BLaER1 treated with 17β-estradiol and CSF1 and Interleukin-3, amounts not matched to agents 10 nM and 100 nM (cell line): ENCODE measurements around the gene CFAP99.
A peak's percentile ranks its signal among the peaks of the same experiment; 100 is the strongest.

Experiments used
- H3K27ac ChIP-seq, 11 experiments: shearing (Covaris generic); formaldehyde crosslinking; 2 replicates each; pipeline ENCODE4 v1.8.1; 2022
- H3K27me3 ChIP-seq, 11 experiments: shearing (Covaris generic); formaldehyde crosslinking; 2 replicates each; pipeline ENCODE4 v1.8.1; 2022
- H3K36me3 ChIP-seq, 11 experiments: shearing (Covaris generic); formaldehyde crosslinking; 2 replicates each; pipeline ENCODE4 v1.8.1; 2022
- H3K4me1 ChIP-seq, 10 experiments: shearing (Covaris generic); formaldehyde crosslinking; 2 replicates each; pipeline ENCODE4 v1.8.1; 2022
- H3K4me2 ChIP-seq, 11 experiments: shearing (Covaris generic); formaldehyde crosslinking; 2 replicates each; pipeline ENCODE4 v1.8.1; 2022
- H3K4me3 ChIP-seq, 10 experiments: shearing (Covaris generic); formaldehyde crosslinking; 2 replicates each; pipeline ENCODE4 v1.8.1; 2022
- H3K9ac ChIP-seq, 11 experiments: shearing (Covaris generic); formaldehyde crosslinking; 2 replicates each; pipeline ENCODE4 v1.8.1; 2022
- H3K9me3 ChIP-seq, 11 experiments: shearing (Covaris generic); formaldehyde crosslinking; replicated peaks in 1 of 11; 2 replicates each; pipeline ENCODE4 v1.8.1; 2022
- H4K20me1 ChIP-seq, 11 experiments: shearing (Covaris generic); formaldehyde crosslinking; 2 replicates each; pipeline ENCODE4 v1.8.1; 2022
- Cebpa-rat ChIP-seq, 11 experiments: shearing (Covaris generic); IDR thresholded peaks; 2 replicates each; pipeline ENCODE4 v1.8.1; 2022

Gene CFAP99

GRCh38 chr4:2483237-2483636 is 64.5 kb downstream of the CFAP99 start:
- TF ChIP-seq Cebpa-rat (IDR thresholded peaks at IDR 0.05) = no peak
- peaks cover 12 to 53% (median 45%) of the 10 kb centered on the region in 11 experiments; a peak in 20 of 22 replicates for H3K36me3 ChIP-seq
- H3K27me3 ChIP-seq = no peaks in the 10 kb centered on the region
- peaks cover 90 to 100% (median 96%) of the 10 kb centered on the region in 10 experiments for H3K4me1 ChIP-seq
- no peaks in the 10 kb centered on the region for H3K9me3 ChIP-seq
- no peak overlapping the region for H3K9ac ChIP-seq
- peak overlapping the region in 3 of 11 experiments; percentile 18 to 53 (median 31); a peak in 3 of 22 replicates for H3K27ac ChIP-seq
- peak overlapping the region; percentile 51 to 95 (median 82) for H3K4me2 ChIP-seq
- no peak overlapping the region for H3K4me3 ChIP-seq
- peaks cover 98 to 100% (median 100%) of the 10 kb centered on the region in 11 experiments for H4K20me1 ChIP-seq

- TF ChIP-seq Cebpa-rat (IDR thresholded peaks at IDR 0.05) = no peak
- H3K36me3 ChIP-seq = peaks cover 10 to 55% (median 47%) of the 10 kb centered on the region in 11 experiments
- H3K4me3 ChIP-seq = peak overlapping the region in 3 of 10 experiments; percentile 12 to 39 (median 23); a peak in 3 of 20 replicates
- peak overlapping the region in 3 of 11 experiments; percentile 50 to 51 (median 51); a peak in 5 of 22 replicates for H3K27ac ChIP-seq
- peak overlapping the region in 5 of 11 experiments; percentile 34 to 59 (median 50); a peak in 7 of 22 replicates for H3K9ac ChIP-seq
- peak overlapping the region; percentile 69 to 95 (median 88) for H3K4me2 ChIP-seq
- no peaks in the 10 kb centered on the region for H3K9me3 ChIP-seq
- H4K20me1 ChIP-seq = peaks cover 98 to 100% (median 100%) of the 10 kb centered on the region in 11 experiments
- H3K27me3 ChIP-seq = no peaks in the 10 kb centered on the region
- H3K4me1 ChIP-seq = peaks cover 81 to 98% (median 86%) of the 10 kb centered on the region in 10 experiments
These were observed 65.4 kb downstream of the CFAP99 start for GRCh38 chr4:2484185-2484584.

- no peaks in the 10 kb centered on the region for H3K9me3 ChIP-seq
- peak overlapping the region; percentile 69 to 95 (median 88) for H3K4me2 ChIP-seq
- H3K27me3 ChIP-seq = no peaks in the 10 kb centered on the region
- peak overlapping the region in 8 of 10 experiments; percentile 8 to 44 (median 26); a peak in 8 of 20 replicates for H3K4me3 ChIP-seq
- peak overlapping the region; percentile 29 to 62 (median 47); a peak in 17 of 22 replicates for H3K27ac ChIP-seq
- peaks cover 98 to 100% (median 100%) of the 10 kb centered on the region in 11 experiments for H4K20me1 ChIP-seq
- H3K4me1 ChIP-seq = peaks cover 73 to 98% (median 78%) of the 10 kb centered on the region in 10 experiments
- H3K36me3 ChIP-seq = peaks cover 11 to 55% (median 49%) of the 10 kb centered on the region in 11 experiments
- peak overlapping the region; percentile 21 to 60 (median 50); a peak in 17 of 22 replicates for H3K9ac ChIP-seq
- TF ChIP-seq Cebpa-rat (IDR thresholded peaks at IDR 0.05) = no peak
These were observed 66.2 kb downstream of the CFAP99 start for GRCh38 chr4:2484993-2485392.

GRCh38 chr4:2485956-2486355 is 67.2 kb downstream of the CFAP99 start:
- no peaks in the 10 kb centered on the region for H3K9me3 ChIP-seq
- peak overlapping the region in 2 of 10 experiments; percentile 25 to 27; a peak in 1 of 20 replicates for H3K4me3 ChIP-seq
- H3K9ac ChIP-seq = peak overlapping the region in 4 of 11 experiments; percentile 14 to 60 (median 32); a peak in 1 of 22 replicates
- H3K27me3 ChIP-seq = no peaks in the 10 kb centered on the region
- peaks cover 98 to 100% (median 100%) of the 10 kb centered on the region in 11 experiments for H4K20me1 ChIP-seq
- TF ChIP-seq Cebpa-rat (IDR thresholded peaks at IDR 0.05) = no peak
- H3K4me2 ChIP-seq = peak overlapping the region; percentile 69 to 95 (median 88)
- H3K27ac ChIP-seq = peak overlapping the region in 8 of 11 experiments; percentile 14 to 60 (median 34); a peak in 11 of 22 replicates
- H3K4me1 ChIP-seq = peaks cover 63 to 93% (median 68%) of the 10 kb centered on the region in 10 experiments
- H3K36me3 ChIP-seq = peaks cover 21 to 55% (median 49%) of the 10 kb centered on the region in 11 experiments

- Histone ChIP-seq H3K4me2 (peak overlapping the region; percentile 69 to 95 (median 88); a peak in 21 of 22 replicates), H3K4me1 (peaks cover 53 to 83% (median 58%) of the 10 kb centered on the region in 10 experiments), H3K36me3 (peaks cover 31 to 65% (median 53%) of the 10 kb centered on the region in 11 experiments), H3K9ac (peak overlapping the region in 1 of 11 experiments; percentile 4; a peak in 1 of 22 replicates), H3K4me3 (no peak overlapping the region), H3K27ac (peak overlapping the region in 1 of 11 experiments; percentile 21; a peak in 1 of 22 replicates), H4K20me1 (peaks cover 98 to 100% (median 100%) of the 10 kb centered on the region in 11 experiments), H3K27me3 (no peaks in the 10 kb centered on the region), H3K9me3 (no peaks in the 10 kb centered on the region)
- no peak for TF ChIP-seq Cebpa-rat (IDR thresholded peaks at IDR 0.05)
These were observed 68.2 kb downstream of the CFAP99 start for GRCh38 chr4:2486981-2487380.

- peaks cover 38 to 71% (median 60%) of the 10 kb centered on the region in 11 experiments for H3K36me3 ChIP-seq
- peaks cover 98 to 100% (median 100%) of the 10 kb centered on the region in 11 experiments for H4K20me1 ChIP-seq
- no peak overlapping the region for H3K27ac ChIP-seq
- TF ChIP-seq Cebpa-rat (IDR thresholded peaks at IDR 0.05) = no peak
- no peak overlapping the region for H3K4me3 ChIP-seq
- H3K9me3 ChIP-seq = no peaks in the 10 kb centered on the region
- peak overlapping the region in 6 of 11 experiments; percentile 82 to 94 (median 89); a peak in 11 of 22 replicates for H3K4me2 ChIP-seq
- no peaks in the 10 kb centered on the region for H3K27me3 ChIP-seq
- no peak overlapping the region for H3K9ac ChIP-seq
- H3K4me1 ChIP-seq = peaks cover 48 to 76% (median 52%) of the 10 kb centered on the region in 10 experiments
These were observed 68.9 kb downstream of the CFAP99 start for GRCh38 chr4:2487632-2488031.

- TF ChIP-seq Cebpa-rat (IDR thresholded peaks at IDR 0.05) = no peak
- peaks cover 34 to 65% (median 43%) of the 10 kb centered on the region in 10 experiments for H3K4me1 ChIP-seq
- H3K4me3 ChIP-seq = no peak overlapping the region
- peaks cover 98 to 100% (median 100%) of the 10 kb centered on the region in 11 experiments for H4K20me1 ChIP-seq
- H3K27me3 ChIP-seq = no peaks in the 10 kb centered on the region
- no peak overlapping the region for H3K27ac ChIP-seq
- H3K9ac ChIP-seq = peak overlapping the region in 2 of 11 experiments; percentile 0 to 5; a peak in 1 of 22 replicates
- H3K9me3 ChIP-seq = no peaks in the 10 kb centered on the region
- H3K36me3 ChIP-seq = peaks cover 53 to 82% (median 75%) of the 10 kb centered on the region in 11 experiments
- H3K4me2 ChIP-seq = no peak overlapping the region; a peak in 1 of 22 replicates
These were observed 70.5 kb downstream of the CFAP99 start for GRCh38 chr4:2489081-2489805.

- Histone ChIP-seq H3K36me3 (peaks cover 58 to 89% (median 82%) of the 10 kb centered on the region in 11 experiments), H3K9ac (peak overlapping the region in 1 of 11 experiments; percentile 5; a peak in 1 of 22 replicates), H3K4me1 (peaks cover 34 to 66% (median 41%) of the 10 kb centered on the region in 10 experiments), H4K20me1 (peaks cover 99 to 100% (median 100%) of the 10 kb centered on the region in 11 experiments), H3K4me3 (no peak overlapping the region), H3K27ac (no peak overlapping the region), H3K9me3 (no peaks in the 10 kb centered on the region), H3K27me3 (no peaks in the 10 kb centered on the region), H3K4me2 (peak overlapping the region in 1 of 11 experiments; percentile 25; a peak in 2 of 22 replicates)
- TF ChIP-seq Cebpa-rat (IDR thresholded peaks at IDR 0.05) = no peak
These were observed 71.2 kb downstream of the CFAP99 start for GRCh38 chr4:2489841-2490552.
